Fibroblast of skin of right quadriceps (primary cell): ENCODE data around the gene OPHN1.
"Not testable (repeated sequence)": the region's sequence is repeated elsewhere in the genome, so short reads cannot be mapped to it uniquely, and the experiment has no call there.

Experiments
- DNase-seq: peaks from one replicate; pipeline ENCODE4 v3.0.0-alpha.2; 2013

Gene OPHN1

GRCh38 chrX:68139791-68140190 is 293.5 kb downstream of the OPHN1 start:
- no peak for DNase-seq

DNA sequence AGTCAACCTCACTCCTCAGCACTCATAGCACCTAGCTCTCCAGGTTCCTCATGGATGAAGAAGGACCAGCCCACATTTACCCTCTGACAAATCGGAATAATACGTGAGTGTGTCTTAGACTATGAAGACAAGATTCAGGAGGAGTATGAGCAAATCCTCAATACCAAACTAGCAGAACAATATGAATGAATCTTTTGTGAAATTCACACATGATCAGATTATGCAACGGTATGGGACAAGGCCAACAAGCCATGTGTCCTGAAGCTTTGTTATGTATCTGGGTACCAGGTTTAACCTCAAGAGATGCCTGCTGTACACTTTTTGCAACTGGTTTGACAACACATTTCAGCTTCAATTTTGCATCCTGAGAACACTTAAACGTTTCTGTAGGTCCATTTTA is 300.1 kb downstream of the OPHN1 start:
- DNase-seq: no peak

- no peak for DNase-seq
These were observed 300.5 kb downstream of the OPHN1 start for GRCh38 chrX:68132749-68133148.

GRCh38 chrX:68121835-68122234 is 311.5 kb downstream of the OPHN1 start:
- no peak for DNase-seq

DNA sequence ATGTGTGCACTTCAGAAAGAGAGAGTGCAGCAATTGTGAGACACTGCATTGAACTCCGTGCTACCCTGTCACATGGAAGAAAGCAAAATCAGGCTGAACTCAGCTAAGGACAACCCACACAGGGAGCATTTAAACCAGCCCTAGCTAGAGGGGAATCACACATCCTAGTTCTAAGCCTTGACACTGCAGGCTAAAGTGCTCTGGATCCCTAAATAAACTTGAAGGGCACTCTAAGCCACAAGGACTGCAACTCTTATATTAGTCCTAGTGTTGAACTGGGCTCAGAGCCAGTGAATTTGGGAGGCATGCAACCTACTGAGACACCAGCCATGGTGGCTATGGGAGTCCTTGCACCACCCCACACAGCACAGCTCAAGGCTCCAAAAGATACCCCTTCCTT is 311.9 kb downstream of the OPHN1 start:
- DNase-seq: no peak

GRCh38 chrX:68115371-68115770 is 317.9 kb downstream of the OPHN1 start:
- no peak for DNase-seq

GRCh38 chrX:68114573-68115129 is 318.6 kb downstream of the OPHN1 start:
- DNase-seq: no peak

- DNase-seq: no peak
These were observed 319.3 kb downstream of the OPHN1 start for GRCh38 chrX:68113837-68114572.

DNA sequence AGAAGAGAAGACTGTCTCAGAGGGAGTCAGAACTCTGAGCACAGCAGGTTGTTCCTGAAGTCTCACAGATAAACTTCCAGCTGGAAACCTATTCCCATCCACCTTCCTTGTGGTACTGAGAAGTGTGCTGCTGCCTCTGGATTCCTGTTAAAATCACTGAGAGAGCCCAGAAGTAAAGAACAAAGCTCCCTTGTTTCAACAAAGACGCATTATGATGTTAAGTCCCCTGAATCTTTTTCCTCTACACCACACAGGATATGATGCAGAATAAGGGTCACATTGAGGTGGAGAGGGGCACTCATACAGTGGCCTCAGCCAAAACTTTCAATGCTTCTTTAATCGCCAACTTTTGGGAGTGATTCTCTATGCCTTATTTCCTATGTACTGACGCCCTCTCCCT is 321.0 kb downstream of the OPHN1 start:
- no peak for DNase-seq

DNA sequence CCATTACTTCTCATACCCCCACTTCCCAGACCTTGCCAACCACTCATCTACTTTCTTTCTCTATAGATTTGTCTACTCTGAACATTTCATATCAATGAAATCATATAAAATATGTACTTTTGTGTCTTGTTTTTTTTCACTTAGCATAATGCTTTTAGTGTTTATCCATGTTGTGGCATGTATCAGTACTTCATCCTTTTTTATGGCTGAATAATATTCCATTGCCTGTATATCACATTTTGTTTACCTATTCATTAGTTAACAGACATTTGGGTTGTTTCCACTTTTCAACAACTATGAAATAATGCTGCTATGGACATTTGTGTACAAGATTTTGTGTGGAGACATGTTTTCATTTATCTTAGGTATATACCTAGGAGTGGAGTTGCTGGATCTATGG is 324.1 kb downstream of the OPHN1 start:
- no peak for DNase-seq

DNA sequence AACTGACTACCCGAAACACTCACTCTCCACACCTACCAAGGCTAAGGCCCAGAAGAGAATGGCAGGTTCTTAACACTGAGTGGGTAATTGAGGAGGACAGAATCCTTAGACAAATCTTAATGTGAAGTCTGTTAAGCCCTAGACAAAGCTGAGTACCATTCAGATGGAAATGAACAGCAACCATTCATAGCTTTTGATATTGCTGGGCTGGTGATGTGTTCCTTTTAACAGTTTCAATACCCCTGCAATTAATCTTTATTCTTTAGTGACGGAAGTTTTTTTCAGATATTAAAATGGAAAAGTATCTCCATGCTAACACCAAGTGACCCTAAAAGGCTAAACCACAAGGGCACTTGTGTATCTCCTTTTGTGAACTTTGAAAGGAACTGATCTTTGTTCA is 334.9 kb downstream of the OPHN1 start:
- DNase-seq: no peak

DNA sequence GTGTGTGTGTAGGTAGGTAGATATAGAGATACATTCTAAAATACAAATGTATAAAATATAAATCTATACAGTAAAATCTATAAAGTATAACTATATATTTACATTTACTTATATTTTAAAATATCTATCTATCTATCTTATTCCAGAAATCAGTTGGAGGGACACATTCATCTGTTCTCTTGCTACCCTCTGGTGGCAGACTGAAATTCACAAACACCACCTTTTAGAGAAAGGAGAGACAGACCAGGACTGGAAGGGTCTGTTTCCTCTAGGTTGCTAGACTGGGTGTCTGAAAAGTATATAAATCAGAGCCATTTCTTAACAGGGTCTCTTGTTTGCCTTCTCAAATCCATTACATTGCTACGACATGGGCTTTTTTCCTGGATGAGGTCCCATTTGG is 343.0 kb downstream of the OPHN1 start:
- DNase-seq: no peak

- DNase-seq: no peak
These were observed 345.8 kb downstream of the OPHN1 start for GRCh38 chrX:68087526-68087925.

- DNase-seq: no peak
These were observed 346.6 kb downstream of the OPHN1 start for GRCh38 chrX:68086709-68087108.

DNA sequence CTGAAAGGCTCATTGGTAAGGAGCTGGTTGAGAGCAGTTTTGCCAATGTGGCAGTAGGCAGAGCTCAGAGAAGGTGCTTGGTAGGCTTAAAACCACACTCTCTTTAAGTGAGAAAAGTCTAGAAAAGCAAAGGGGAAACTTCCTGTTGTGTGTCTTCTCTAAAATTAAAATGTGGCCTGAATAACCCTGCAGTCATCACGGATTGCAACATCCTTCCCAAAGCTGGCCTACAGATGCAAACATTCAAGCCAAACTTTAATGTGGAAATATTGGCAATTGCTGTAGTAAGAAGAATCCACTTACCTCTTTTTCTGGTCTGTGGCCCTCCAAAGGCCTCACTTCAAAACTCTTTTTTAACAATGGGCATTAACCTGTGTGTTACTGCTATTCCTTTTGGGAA is 348.5 kb downstream of the OPHN1 start:
- peak; percentile 37 for DNase-seq

- DNase-seq: peak; percentile 42
These were observed 349.8 kb downstream of the OPHN1 start for GRCh38 chrX:68083510-68083909.

- DNase-seq: no peak
These were observed 353.3 kb downstream of the OPHN1 start for GRCh38 chrX:68079961-68080360.

DNA sequence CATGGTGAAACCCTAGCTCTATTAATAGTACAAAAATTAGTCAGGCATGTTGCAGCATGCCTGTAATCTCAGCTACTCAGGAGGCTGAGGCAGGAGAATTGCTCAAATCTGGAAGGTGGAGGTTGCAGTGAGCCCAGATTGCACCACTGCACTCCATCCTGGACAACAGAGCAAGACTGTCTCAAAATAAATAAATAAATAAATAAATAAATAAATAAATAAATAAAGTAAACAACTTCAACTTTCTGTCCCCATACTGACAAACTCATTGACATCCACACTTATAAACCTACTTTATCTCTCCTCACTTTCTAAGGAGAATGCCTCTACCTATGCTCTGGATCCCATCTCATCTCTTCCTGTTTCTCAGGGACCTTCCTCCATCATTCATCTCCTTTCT is 354.5 kb downstream of the OPHN1 start:
- not testable (repeated sequence) for DNase-seq

DNA sequence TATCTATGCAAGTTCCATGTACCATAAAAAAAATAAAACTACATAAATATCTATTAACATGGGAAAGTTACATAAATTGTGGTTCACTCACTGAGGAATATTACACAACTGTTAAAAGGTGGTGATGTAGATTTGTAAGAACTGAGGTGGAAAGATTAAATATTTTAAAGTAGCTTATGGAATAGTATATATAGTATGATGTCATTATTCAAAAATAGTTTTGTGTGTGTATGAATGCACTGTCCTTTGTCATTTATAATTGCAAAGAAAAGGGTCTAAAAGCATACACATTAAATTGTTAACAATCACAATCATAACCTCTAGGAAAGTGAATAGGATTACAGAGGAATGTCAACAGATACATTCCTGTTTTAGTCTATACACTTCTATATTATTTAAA is 355.9 kb downstream of the OPHN1 start:
- DNase-seq: no peak

DNA sequence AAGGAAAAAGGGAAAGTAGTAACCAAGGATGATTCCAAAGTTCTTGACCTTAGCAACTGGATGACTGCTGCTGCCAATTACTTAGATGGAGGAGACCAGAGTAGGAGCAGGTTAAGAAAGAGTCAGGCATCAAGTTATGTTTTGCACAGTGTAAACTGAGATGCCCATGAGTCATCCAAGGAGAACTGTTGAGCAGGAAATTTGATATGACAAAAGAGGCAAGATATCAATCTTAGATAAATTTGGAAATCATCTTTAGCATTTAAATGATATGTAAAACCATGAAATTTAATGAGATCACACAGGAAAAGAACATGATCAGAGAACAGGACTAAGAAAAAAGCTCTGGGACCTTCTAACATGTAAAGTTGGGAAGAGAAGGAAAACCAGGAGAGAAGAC is 361.3 kb downstream of the OPHN1 start:
- peak; percentile 15 for DNase-seq

GRCh38 chrX:68070119-68070518 is 363.2 kb downstream of the OPHN1 start:
- not testable (repeated sequence) for DNase-seq

GRCh38 chrX:68061206-68061535 is 372.1 kb downstream of the OPHN1 start:
- no peak for DNase-seq

- DNase-seq: no peak
These were observed 372.6 kb downstream of the OPHN1 start for GRCh38 chrX:68060506-68061205.

GRCh38 chrX:68059469-68059868 is 373.8 kb downstream of the OPHN1 start:
- peak; percentile 1 for DNase-seq

DNA sequence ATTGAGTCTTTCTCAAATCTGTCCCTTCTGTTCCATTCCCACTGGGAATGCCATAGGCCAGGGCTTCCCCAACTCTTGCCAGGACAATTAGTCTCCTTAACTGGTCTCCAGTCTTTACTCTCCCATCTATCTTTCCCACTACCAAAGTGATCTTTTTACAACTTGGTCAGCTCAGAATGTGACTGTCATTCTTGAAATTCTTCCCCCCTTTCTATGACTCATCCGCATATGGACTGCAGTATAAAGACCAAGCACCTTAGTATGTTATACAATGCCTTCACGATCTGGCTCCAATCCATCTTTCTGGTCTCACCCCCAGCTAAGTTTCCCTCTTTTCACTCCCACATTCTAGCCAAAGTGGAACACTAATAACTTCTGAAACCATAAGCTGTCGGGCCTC is 383.8 kb downstream of the OPHN1 start:
- DNase-seq: peak; percentile 15
